ENCODE measurements around the gene VDAC2. TPM values are rescaled to one million over a fixed set of nuclear protein-coding genes. Genes with fewer than 3 reads are reported as not detected.

The VDAC2 gene
- total and polyA plus RNA-seq, 10 of the 15 experiments (the other 5 are each of a cell fraction or from before 2014, with no cell fraction given): 73.4 to 294 (median 146) TPM

GRCh38 chr10:75209086-75209920 is 1.3 kb upstream of the VDAC2 start (continued):
- TF ChIP-seq GATAD2B (conservative IDR thresholded peaks at IDR 0.05; ENCODE audit: low read depth) (no peak), ZSCAN29 (IDR thresholded peaks at IDR 0.05) (no peak), HDAC2 (IDR thresholded peaks at IDR 0.05) (no peak), ATF3 (IDR thresholded peaks at IDR 0.05; ENCODE audit: borderline replicate concordance, extremely low read depth, low read depth, low read length) (no peak), ZNF592 (IDR thresholded peaks at IDR 0.05) (peak; percentile 90), BACH1 (IDR thresholded peaks at IDR 0.05; ENCODE audit: borderline replicate concordance) (no peak), USF2 (IDR thresholded peaks at IDR 0.05; ENCODE audit: borderline replicate concordance, low read depth, low read length) (no peak), USF1 (IDR thresholded peaks at IDR 0.05; ENCODE audit: borderline replicate concordance, extremely low read length, insufficient read depth, low read depth, low read length) (no peak), RB1 (IDR thresholded peaks at IDR 0.05; ENCODE audit: borderline replicate concordance) (no peak), MTA2 (IDR thresholded peaks at IDR 0.05; ENCODE audit: low read depth) (no peak), CEBPZ (IDR thresholded peaks at IDR 0.05; ENCODE audit: low read depth, low read length) (no peak), SRF (IDR thresholded peaks at IDR 0.05; ENCODE audit: low read depth in 2 of 2, low read length in 2 of 2) (no peak), NR2C1 (IDR thresholded peaks at IDR 0.05) (no peak), TAF1 (IDR thresholded peaks at IDR 0.05; ENCODE audit: borderline replicate concordance, low read depth, low read length) (no peak), ZBTB33 (IDR thresholded peaks at IDR 0.05) (no peak), NFYA (IDR thresholded peaks at IDR 0.05; ENCODE audit: borderline replicate concordance, low read depth, low read length) (no peak)
